Measurements from ENCODE around the gene RPL36AL. TPM values are rescaled to one million over a fixed set of nuclear protein-coding genes. Genes with fewer than 3 reads are reported as not detected.

Gene RPL36AL
- total RNA-seq, 2 donors from 2014 or later = 197 to 198 TPM

- no peaks in the 10 kb centered on the region for H3K36me3 ChIP-seq
- DNase-seq = peak; percentile 91
- no peaks in the 10 kb centered on the region for H3K27me3 ChIP-seq
- H3K9ac ChIP-seq (ENCODE audit: low read depth in 2 of 2, low read length in 2 of 2) = peak within 1 kb of the TSS; percentile 88 to 97
- H3K9me3 ChIP-seq = no peaks in the 10 kb centered on the region
- no peaks in the 10 kb centered on the region for H3K4me1 ChIP-seq
- intact Hi-C loops (cut with DNase I) = no loop called here
- TF ChIP-seq, protein P1, sequence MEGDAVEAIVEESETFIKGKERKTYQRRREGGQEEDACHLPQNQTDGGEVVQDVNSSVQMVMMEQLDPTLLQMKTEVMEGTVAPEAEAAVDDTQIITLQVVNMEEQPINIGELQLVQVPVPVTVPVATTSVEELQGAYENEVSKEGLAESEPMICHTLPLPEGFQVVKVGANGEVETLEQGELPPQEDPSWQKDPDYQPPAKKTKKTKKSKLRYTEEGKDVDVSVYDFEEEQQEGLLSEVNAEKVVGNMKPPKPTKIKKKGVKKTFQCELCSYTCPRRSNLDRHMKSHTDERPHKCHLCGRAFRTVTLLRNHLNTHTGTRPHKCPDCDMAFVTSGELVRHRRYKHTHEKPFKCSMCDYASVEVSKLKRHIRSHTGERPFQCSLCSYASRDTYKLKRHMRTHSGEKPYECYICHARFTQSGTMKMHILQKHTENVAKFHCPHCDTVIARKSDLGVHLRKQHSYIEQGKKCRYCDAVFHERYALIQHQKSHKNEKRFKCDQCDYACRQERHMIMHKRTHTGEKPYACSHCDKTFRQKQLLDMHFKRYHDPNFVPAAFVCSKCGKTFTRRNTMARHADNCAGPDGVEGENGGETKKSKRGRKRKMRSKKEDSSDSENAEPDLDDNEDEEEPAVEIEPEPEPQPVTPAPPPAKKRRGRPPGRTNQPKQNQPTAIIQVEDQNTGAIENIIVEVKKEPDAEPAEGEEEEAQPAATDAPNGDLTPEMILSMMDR (IDR thresholded peaks at IDR 0.05) = no peak
- peak within 1 kb of the TSS; percentile 97 for H3K27ac ChIP-seq
- H3K4me3 ChIP-seq = peak within 1 kb of the TSS; percentile 77
Observed at GRCh38 chr14:49598485-49599300, 21.7 kb downstream of the RPL36AL start, which contains the start of gene LRR1. Gene LRR1 (plus strand): TSS chr14:49598940. CDS start chr14:49599021, 81 bp downstream.

DNA sequence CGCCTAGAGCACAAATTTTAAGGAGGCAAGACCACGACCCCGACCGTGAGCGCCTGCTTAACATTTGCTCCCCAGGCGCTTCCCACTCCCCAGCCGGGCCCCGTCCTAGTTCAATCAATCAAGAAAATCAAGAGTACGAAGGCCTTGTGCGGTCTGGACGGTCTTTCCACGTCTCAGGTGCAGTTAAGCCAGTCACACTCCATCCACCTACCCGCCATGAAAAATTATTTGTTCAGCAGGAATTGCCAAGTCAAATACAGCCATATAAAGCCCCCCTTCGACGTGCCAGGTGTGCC, 22.3 kb downstream of the RPL36AL start:
- TF ChIP-seq, protein P1 (IDR thresholded peaks at IDR 0.05) = no peak
- peak overlapping the region; percentile 77 for H3K4me3 ChIP-seq
- no peaks in the 10 kb centered on the region for H3K9me3 ChIP-seq
- intact Hi-C loops (cut with DNase I) = no loop called here
- peak overlapping the region; percentile 97 for H3K27ac ChIP-seq
- peak; percentile 53 for DNase-seq
- H3K9ac ChIP-seq (ENCODE audit: low read depth in 2 of 2, low read length in 2 of 2) = peak overlapping the region; percentile 88 to 97
- no peaks in the 10 kb centered on the region for H3K4me1 ChIP-seq
- H3K36me3 ChIP-seq = no peaks in the 10 kb centered on the region
- H3K27me3 ChIP-seq = no peaks in the 10 kb centered on the region

DNA sequence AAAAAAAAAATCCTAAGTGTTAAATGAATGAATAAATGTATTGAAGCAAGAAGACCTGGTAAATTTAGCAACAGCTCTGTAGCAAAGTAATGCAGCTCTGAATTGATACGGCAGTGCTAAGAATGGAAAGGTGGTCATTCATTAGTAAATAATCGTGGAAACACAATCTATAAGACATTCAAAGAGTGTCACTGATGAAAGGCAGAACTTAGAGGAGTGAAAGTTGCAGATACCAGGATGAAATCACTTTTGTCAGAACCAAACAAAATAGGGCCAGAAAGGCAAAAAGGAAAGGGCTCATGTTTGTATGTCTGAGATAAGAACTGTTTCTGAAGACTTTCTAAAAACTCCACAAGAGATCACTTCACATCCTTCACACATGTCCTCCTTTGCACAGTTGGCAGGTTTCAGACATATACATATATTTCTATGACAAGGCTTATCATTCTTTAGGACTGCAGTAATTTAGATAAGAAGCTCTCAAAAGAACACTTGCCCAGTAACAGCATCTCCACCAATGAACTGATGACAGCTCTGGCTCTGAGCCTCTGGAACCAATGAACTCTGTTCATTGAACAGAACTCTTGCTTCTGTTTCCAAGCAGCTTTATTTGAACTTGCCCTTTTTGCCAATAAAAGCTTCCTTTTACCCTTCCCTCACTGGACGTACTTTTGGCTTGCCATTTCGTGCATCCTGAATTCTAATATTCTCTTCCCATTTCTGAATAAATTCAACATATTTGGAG, 25.9 kb downstream of the RPL36AL start:
- H3K36me3 ChIP-seq = no peaks in the 10 kb centered on the region
- peak; percentile 81 for DNase-seq
- peak overlapping the region; percentile 97 for H3K27ac ChIP-seq
- intact Hi-C loops (cut with DNase I) = no loop called here
- no peak overlapping the region for H3K4me3 ChIP-seq
- H3K4me1 ChIP-seq = no peaks in the 10 kb centered on the region
- H3K27me3 ChIP-seq = no peaks in the 10 kb centered on the region
- H3K9me3 ChIP-seq = no peaks in the 10 kb centered on the region
- peak overlapping the region in 1 of 2 donors; percentile 73 for H3K9ac ChIP-seq (ENCODE audit: low read depth in 2 of 2, low read length in 2 of 2)
- TF ChIP-seq, protein P1 (IDR thresholded peaks at IDR 0.05) = no peak

- no peak for DNase-seq
- Histone ChIP-seq H3K36me3 (no peaks in the 10 kb centered on the region), H3K4me3 (no peak overlapping the region), H3K4me1 (no peaks in the 10 kb centered on the region), H3K9ac (ENCODE audit: low read depth in 2 of 2, low read length in 2 of 2) (no peak overlapping the region), H3K27me3 (no peaks in the 10 kb centered on the region), H3K27ac (no peak overlapping the region), H3K9me3 (no peaks in the 10 kb centered on the region)
- intact Hi-C loops (cut with DNase I) = no loop called here
- TF ChIP-seq, protein P1 (IDR thresholded peaks at IDR 0.05) = no peak
Observed at GRCh38 chr14:49593016-49593415, 27.4 kb downstream of the RPL36AL start.

DNA sequence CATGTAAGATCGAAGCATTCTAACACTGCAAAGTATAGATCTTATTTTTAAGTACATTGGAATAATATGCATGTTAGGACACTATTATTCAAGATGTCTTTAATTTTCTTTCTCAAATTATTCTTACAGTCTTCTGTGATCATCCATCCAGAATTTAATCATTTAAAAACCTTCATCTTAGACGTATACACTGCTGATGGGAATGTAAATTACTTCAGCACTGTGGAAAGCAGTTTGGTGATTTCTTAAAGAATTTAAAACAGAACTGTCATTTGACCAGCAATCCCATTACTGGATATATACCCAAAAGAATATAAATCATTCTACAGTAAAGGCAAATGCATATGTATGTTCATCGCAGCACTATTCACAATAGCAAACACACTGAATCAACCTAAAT, 31.0 kb downstream of the RPL36AL start:
- no peaks in the 10 kb centered on the region for H3K36me3 ChIP-seq
- no peak for DNase-seq

More for the DNA sequence above, 31.0 kb downstream of the RPL36AL start:
- intact Hi-C loops (cut with DNase I) = loop anchor here (5.0 kb wide), 1 partner anchor 33 kb away; the partner anchor contains the start of genes MGAT2 and RPL36AL
- Histone ChIP-seq H3K27me3 (no peaks in the 10 kb centered on the region), H3K9ac (ENCODE audit: low read depth in 2 of 2, low read length in 2 of 2) (no peak overlapping the region), H3K4me3 (no peak overlapping the region), H3K4me1 (no peaks in the 10 kb centered on the region), H3K27ac (no peak overlapping the region), H3K9me3 (no peaks in the 10 kb centered on the region)
- TF ChIP-seq, protein P1 (IDR thresholded peaks at IDR 0.05) = no peak
